WTC11 (cell line): ENCODE data around the gene SEZ6. TPM values are rescaled to one million over a fixed set of nuclear protein-coding genes. Genes with fewer than 3 reads are reported as not detected.

ENCODE experiments used
- ATAC-seq: fragments of 200-7000 bp; cut with Tn5 transposase; 2 replicates; pipeline ENCODE4 v1.10.0; 2021; ENCODE audit warnings: mild to moderate bottlenecking, moderate library complexity
- CTCF ChIA-PET: fragments of 300-600 bp; sonication (Branson Sonifier 250); formaldehyde crosslinking; loops from one replicate; lab custom pipeline; 2021; ENCODE audit warnings: antibody characterized with exemption; lab: Charles Lee
- POLR2A ChIA-PET: fragments of 350-600 bp; sonication (Branson Sonifier 250); formaldehyde crosslinking; loops from one replicate; lab custom pipeline; 2021; ENCODE audit warnings: antibody characterized with exemption; lab: Charles Lee
- DNase-seq: peaks from one replicate; pipeline ENCODE4 v3.0.0; 2021; ENCODE audit warnings: low spot score
- H3K27ac Mint-ChIP-seq: 2 replicates; pipeline ENCODE4 v1.8.0; 2021; ENCODE audit warnings: mixed read lengths
- H3K27me3 Mint-ChIP-seq: 2 replicates; pipeline ENCODE4 v1.8.0; 2021; ENCODE audit warnings: low read depth, mild to moderate bottlenecking, moderate library complexity, mixed read lengths
- H3K36me3 Mint-ChIP-seq: 2 replicates; pipeline ENCODE4 v1.8.0; 2021; ENCODE audit warnings: mixed read lengths
- H3K4me1 Mint-ChIP-seq: 2 replicates; pipeline ENCODE4 v1.8.0; 2022; ENCODE audit warnings: mixed read lengths
- H3K4me3 Mint-ChIP-seq: 2 replicates; pipeline ENCODE4 v1.8.0; 2021; ENCODE audit warnings: mild to moderate bottlenecking, moderate library complexity, mixed read lengths
- H3K9me3 Mint-ChIP-seq: 2 replicates; pipeline ENCODE4 v1.8.0; 2021; ENCODE audit warnings: mixed read lengths
- ATF2 ChIP-seq: sonication (generic); formaldehyde crosslinking; IDR thresholded peaks from 2 replicates; pipeline ENCODE4 v1.8.1; 2022; ENCODE audit warnings: low read depth, missing genetic modification reagents, borderline replicate concordance
- ATF3 ChIP-seq: sonication (generic); formaldehyde crosslinking; conservative IDR thresholded peaks from 2 replicates; pipeline ENCODE4 v1.8.1; 2022; ENCODE audit warnings: mild to moderate bottlenecking, missing genetic modification reagents
- CREB1 ChIP-seq: sonication (generic); formaldehyde crosslinking; IDR thresholded peaks from 2 replicates; pipeline ENCODE4 v1.8.0; 2023; ENCODE audit warnings: mild to moderate bottlenecking, missing genetic modification reagents
- E2F5 ChIP-seq: sonication (generic); formaldehyde crosslinking; IDR thresholded peaks from 2 replicates; pipeline ENCODE4 v1.8.1; 2022; ENCODE audit warnings: mild to moderate bottlenecking, moderate library complexity, missing genetic modification reagents
- EMX1 ChIP-seq: fragments of 250-450 bp; sonication (Bioruptor Pico); IDR thresholded peaks from 2 replicates; pipeline ENCODE4 v1.8.0; 2021; ENCODE audit warnings: mild to moderate bottlenecking
- FOXK1 ChIP-seq: sonication (generic); formaldehyde crosslinking; IDR thresholded peaks from 2 replicates; pipeline ENCODE4 v1.8.0; 2022; ENCODE audit warnings: mild to moderate bottlenecking, moderate library complexity, missing genetic modification reagents
- FOXP4 ChIP-seq: sonication (generic); formaldehyde crosslinking; IDR thresholded peaks from 2 replicates; pipeline ENCODE4 v1.8.0; 2022; ENCODE audit warnings: mild to moderate bottlenecking, missing genetic modification reagents
- GRHL2 ChIP-seq: fragments of 250-450 bp; sonication (Bioruptor Pico); IDR thresholded peaks from 2 replicates; pipeline ENCODE4 v1.8.0; 2022; ENCODE audit warnings: mild to moderate bottlenecking, moderate library complexity; ENCODE audit not compliant: insufficient replicate concordance, severe bottlenecking
- HMGXB4 ChIP-seq: sonication (generic); formaldehyde crosslinking; IDR thresholded peaks from 2 replicates; pipeline ENCODE4 v1.8.1; 2023; ENCODE audit warnings: mild to moderate bottlenecking, moderate library complexity, missing genetic modification reagents
- KAT7 ChIP-seq: sonication (generic); formaldehyde crosslinking; IDR thresholded peaks from 2 replicates; pipeline ENCODE4 v1.8.1; 2023; ENCODE audit warnings: missing genetic modification reagents, mild to moderate bottlenecking, borderline replicate concordance
- MLX ChIP-seq: sonication (generic); formaldehyde crosslinking; IDR thresholded peaks from 2 replicates; pipeline ENCODE4 v1.8.1; 2023; ENCODE audit warnings: mild to moderate bottlenecking, missing genetic modification reagents, moderate library complexity
- NFE2L1 ChIP-seq: sonication (generic); formaldehyde crosslinking; IDR thresholded peaks from 2 replicates; pipeline ENCODE4 v1.8.1; 2023; ENCODE audit warnings: missing genetic modification reagents
- NR3C1 ChIP-seq: sonication (generic); formaldehyde crosslinking; conservative IDR thresholded peaks from 2 replicates; pipeline ENCODE4 v1.8.1; 2023; ENCODE audit warnings: low read depth, mild to moderate bottlenecking, missing genetic modification reagents
- PREB ChIP-seq: sonication (generic); formaldehyde crosslinking; IDR thresholded peaks from 2 replicates; pipeline ENCODE4 v1.8.1; 2022; ENCODE audit warnings: mild to moderate bottlenecking, missing genetic modification reagents, moderate library complexity, borderline replicate concordance
- TCF7 ChIP-seq: sonication (generic); formaldehyde crosslinking; IDR thresholded peaks from 2 replicates; pipeline ENCODE4 v1.8.0; 2022; ENCODE audit warnings: mild to moderate bottlenecking, low read depth, missing genetic modification reagents, moderate library complexity
- TP53 ChIP-seq: sonication (generic); formaldehyde crosslinking; IDR thresholded peaks from 2 replicates; pipeline ENCODE4 v1.8.1; 2023; ENCODE audit warnings: mild to moderate bottlenecking, missing genetic modification reagents
- USF2 ChIP-seq: sonication (generic); formaldehyde crosslinking; IDR thresholded peaks from 2 replicates; pipeline ENCODE4 v1.8.1; 2023; ENCODE audit warnings: mild to moderate bottlenecking, missing genetic modification reagents, moderate library complexity
- total RNA-seq: library from RNA; stranded (reverse); gene quantifications from 3 replicates; pipeline ENCODE4 v1.2.3, GENCODE V29; 2021

SEZ6 gene
- total RNA-seq, 1 experiment from 2014 or later, result 3.0 TPM

GRCh38 chr17:28957992-28958355 is 47.9 kb downstream of the SEZ6 start (continued):
- TF ChIP-seq NR3C1 (CRISPR knock-in tag) (no peak), FOXP4 (CRISPR knock-in tag) (no peak), FOXK1 (CRISPR knock-in tag) (no peak), GRHL2 (CRISPR knock-in tag) (no peak)

- no peak overlapping the region for H3K27ac Mint-ChIP-seq
- CTCF ChIA-PET, result interaction anchor here (0.8 to 15.6 kb wide), 3 partner anchors 156 to 231 kb away, joined by 3 to 762 read pairs (median 12); partner anchors contain the start of gene TLCD1
- no peak for ATAC-seq
- H3K4me1 Mint-ChIP-seq, result peaks cover 13% of the 10 kb centered on the region
- POLR2A ChIA-PET, result no interaction called here
- TF ChIP-seq MLX (CRISPR knock-in tag) (no peak), ATF3 (CRISPR knock-in tag) (no peak), HMGXB4 (CRISPR knock-in tag) (no peak), PREB (CRISPR knock-in tag) (no peak), ATF2 (CRISPR knock-in tag) (no peak), TP53 (CRISPR knock-in tag) (no peak), CREB1 (CRISPR knock-in tag) (no peak), TCF7 (CRISPR knock-in tag) (no peak), NFE2L1 (CRISPR knock-in tag) (no peak), KAT7 (CRISPR knock-in tag) (no peak), GRHL2 (CRISPR knock-in tag) (no peak), E2F5 (CRISPR knock-in tag) (no peak), EMX1 (CRISPR knock-in tag) (no peak), USF2 (CRISPR knock-in tag) (no peak)
- DNase-seq, result no peak
- no peaks in the 10 kb centered on the region for H3K9me3 Mint-ChIP-seq
- no peaks in the 10 kb centered on the region for H3K36me3 Mint-ChIP-seq
- no peak overlapping the region for H3K4me3 Mint-ChIP-seq
- H3K27me3 Mint-ChIP-seq, result no peaks in the 10 kb centered on the region
Measured at GRCh38 chr17:28957277-28957991, 48.4 kb downstream of the SEZ6 start.
